ENCODE data around the gene IER5.

IER5 gene

DNA sequence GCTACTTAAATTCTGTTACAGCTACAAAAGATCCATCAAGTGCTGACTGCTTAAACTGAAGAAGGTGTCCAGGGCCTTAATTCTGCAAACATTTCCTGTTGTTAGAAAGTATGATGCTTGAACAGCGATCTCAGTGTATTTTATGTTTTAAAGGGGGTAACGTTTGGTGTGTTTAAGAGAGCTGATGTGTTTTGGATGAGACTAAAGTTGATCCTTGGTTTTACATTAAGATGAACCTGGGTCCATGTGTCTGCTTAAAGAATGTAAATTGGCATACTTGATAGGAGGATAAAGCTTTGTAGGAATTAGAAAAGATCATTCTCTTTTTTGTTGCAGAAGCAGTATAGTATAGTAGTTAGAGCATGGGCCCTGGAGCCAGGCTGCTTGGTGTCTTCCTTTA lies 3.6 kb downstream of the IER5 start:
- POLR2A ChIA-PET = interaction anchor here (0.8 to 6.6 kb wide), 7 partner anchors 8 to 70 kb away, joined by 3 to 163 read pairs (median 5); partner anchors contain the start of gene STX6
- Histone ChIP-seq H3K4me1 (ENCODE audit: control insufficient read depth, insufficient read depth, low read length) (peaks cover 18% of the 10 kb centered on the region), H3K36me3 (ENCODE audit: control insufficient read depth in 2 of 2, insufficient read depth in 1 of 2, low read length in 2 of 2) (peaks cover 0 to 37% of the 10 kb centered on the region in 2 experiments; a peak in 2 of 3 replicates), H3K4me3 (ENCODE audit: low read depth, low read length) (peak overlapping the region; percentile 96), H3K27ac (ENCODE audit: extremely low read depth, low read depth, low read length) (no peak overlapping the region), H3K9me3 (ENCODE audit: control insufficient read depth, insufficient read depth, low read depth, low read length) (no peaks in the 10 kb centered on the region)
- CTCF ChIA-PET = interaction anchor here (0.5 to 3.9 kb wide), 7 partner anchors 9 to 210 kb away, joined by 3 to 36 read pairs (median 4); no protein-coding TSS in a partner anchor
- TF ChIP-seq ZFP69B (tag by site-specific recombination; IDR thresholded peaks at IDR 0.05) = 0 out of 2 replicates have a peak, but pooled peaks have one; percentile 53
- TF ChIP-seq, protein P1, sequence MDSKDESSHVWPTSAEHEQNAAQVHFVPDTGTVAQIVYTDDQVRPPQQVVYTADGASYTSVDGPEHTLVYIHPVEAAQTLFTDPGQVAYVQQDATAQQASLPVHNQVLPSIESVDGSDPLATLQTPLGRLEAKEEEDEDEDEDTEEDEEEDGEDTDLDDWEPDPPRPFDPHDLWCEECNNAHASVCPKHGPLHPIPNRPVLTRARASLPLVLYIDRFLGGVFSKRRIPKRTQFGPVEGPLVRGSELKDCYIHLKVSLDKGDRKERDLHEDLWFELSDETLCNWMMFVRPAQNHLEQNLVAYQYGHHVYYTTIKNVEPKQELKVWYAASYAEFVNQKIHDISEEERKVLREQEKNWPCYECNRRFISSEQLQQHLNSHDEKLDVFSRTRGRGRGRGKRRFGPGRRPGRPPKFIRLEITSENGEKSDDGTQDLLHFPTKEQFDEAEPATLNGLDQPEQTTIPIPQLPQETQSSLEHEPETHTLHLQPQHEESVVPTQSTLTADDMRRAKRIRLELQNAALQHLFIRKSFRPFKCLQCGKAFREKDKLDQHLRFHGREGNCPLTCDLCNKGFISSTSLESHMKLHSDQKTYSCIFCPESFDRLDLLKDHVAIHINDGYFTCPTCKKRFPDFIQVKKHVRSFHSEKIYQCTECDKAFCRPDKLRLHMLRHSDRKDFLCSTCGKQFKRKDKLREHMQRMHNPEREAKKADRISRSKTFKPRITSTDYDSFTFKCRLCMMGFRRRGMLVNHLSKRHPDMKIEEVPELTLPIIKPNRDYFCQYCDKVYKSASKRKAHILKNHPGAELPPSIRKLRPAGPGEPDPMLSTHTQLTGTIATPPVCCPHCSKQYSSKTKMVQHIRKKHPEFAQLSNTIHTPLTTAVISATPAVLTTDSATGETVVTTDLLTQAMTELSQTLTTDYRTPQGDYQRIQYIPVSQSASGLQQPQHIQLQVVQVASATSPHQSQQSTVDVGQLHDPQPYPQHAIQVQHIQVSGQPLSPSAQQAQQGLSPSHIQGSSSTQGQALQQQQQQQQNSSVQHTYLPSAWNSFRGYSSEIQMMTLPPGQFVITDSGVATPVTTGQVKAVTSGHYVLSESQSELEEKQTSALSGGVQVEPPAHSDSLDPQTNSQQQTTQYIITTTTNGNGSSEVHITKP (tag by site-specific recombination; IDR thresholded peaks at IDR 0.05) = 0 out of 2 replicates have a peak, but pooled peaks have one; percentile 11
- TF ChIP-seq ZNF302 (tag by site-specific recombination; IDR thresholded peaks at IDR 0.05; ENCODE audit: low read depth) = no peak
- TF ChIP-seq, protein P2, sequence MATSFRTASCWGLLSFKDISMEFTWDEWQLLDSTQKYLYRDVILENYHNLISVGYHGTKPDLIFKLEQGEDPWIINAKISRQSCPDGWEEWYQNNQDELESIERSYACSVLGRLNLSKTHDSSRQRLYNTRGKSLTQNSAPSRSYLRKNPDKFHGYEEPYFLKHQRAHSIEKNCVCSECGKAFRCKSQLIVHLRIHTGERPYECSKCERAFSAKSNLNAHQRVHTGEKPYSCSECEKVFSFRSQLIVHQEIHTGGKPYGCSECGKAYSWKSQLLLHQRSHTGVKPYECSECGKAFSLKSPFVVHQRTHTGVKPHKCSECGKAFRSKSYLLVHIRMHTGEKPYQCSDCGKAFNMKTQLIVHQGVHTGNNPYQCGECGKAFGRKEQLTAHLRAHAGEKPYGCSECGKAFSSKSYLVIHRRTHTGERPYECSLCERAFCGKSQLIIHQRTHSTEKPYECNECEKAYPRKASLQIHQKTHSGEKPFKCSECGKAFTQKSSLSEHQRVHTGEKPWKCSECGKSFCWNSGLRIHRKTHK (tag by site-specific recombination; IDR thresholded peaks at IDR 0.05) = no peak
- TF ChIP-seq, protein P3, sequence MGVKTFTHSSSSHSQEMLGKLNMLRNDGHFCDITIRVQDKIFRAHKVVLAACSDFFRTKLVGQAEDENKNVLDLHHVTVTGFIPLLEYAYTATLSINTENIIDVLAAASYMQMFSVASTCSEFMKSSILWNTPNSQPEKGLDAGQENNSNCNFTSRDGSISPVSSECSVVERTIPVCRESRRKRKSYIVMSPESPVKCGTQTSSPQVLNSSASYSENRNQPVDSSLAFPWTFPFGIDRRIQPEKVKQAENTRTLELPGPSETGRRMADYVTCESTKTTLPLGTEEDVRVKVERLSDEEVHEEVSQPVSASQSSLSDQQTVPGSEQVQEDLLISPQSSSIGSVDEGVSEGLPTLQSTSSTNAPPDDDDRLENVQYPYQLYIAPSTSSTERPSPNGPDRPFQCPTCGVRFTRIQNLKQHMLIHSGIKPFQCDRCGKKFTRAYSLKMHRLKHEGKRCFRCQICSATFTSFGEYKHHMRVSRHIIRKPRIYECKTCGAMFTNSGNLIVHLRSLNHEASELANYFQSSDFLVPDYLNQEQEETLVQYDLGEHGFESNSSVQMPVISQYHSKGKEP (tag by site-specific recombination; IDR thresholded peaks at IDR 0.05) = no peak
- TF ChIP-seq ZNF629 (tag by site-specific recombination; IDR thresholded peaks at IDR 0.05) = no peak
- TF ChIP-seq RBAK (tag by site-specific recombination; IDR thresholded peaks at IDR 0.05) = no peak
- no peak for TF ChIP-seq ZNF354C (tag by site-specific recombination; IDR thresholded peaks at IDR 0.05; ENCODE audit: borderline replicate concordance, low read depth)
- no peak for TF ChIP-seq ZNF214 (tag by site-specific recombination; IDR thresholded peaks at IDR 0.05; ENCODE audit: borderline replicate concordance)
- TF ChIP-seq ZNF16 (tag by site-specific recombination; IDR thresholded peaks at IDR 0.05; ENCODE audit: low read depth) = no peak
- TF ChIP-seq, protein P4, sequence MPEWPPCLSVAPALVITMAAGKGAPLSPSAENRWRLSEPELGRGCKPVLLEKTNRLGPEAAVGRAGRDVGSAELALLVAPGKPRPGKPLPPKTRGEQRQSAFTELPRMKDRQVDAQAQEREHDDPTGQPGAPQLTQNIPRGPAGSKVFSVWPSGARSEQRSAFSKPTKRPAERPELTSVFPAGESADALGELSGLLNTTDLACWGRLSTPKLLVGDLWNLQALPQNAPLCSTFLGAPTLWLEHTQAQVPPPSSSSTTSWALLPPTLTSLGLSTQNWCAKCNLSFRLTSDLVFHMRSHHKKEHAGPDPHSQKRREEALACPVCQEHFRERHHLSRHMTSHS (tag by site-specific recombination; IDR thresholded peaks at IDR 0.05) = no peak
- TF ChIP-seq, protein P5, sequence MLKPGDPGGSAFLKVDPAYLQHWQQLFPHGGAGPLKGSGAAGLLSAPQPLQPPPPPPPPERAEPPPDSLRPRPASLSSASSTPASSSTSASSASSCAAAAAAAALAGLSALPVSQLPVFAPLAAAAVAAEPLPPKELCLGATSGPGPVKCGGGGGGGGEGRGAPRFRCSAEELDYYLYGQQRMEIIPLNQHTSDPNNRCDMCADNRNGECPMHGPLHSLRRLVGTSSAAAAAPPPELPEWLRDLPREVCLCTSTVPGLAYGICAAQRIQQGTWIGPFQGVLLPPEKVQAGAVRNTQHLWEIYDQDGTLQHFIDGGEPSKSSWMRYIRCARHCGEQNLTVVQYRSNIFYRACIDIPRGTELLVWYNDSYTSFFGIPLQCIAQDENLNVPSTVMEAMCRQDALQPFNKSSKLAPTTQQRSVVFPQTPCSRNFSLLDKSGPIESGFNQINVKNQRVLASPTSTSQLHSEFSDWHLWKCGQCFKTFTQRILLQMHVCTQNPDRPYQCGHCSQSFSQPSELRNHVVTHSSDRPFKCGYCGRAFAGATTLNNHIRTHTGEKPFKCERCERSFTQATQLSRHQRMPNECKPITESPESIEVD (tag by site-specific recombination; IDR thresholded peaks at IDR 0.05) = no peak
- no peak for TF ChIP-seq ZNF10 (tag by site-specific recombination; IDR thresholded peaks at IDR 0.05)
- TF ChIP-seq, protein P6, sequence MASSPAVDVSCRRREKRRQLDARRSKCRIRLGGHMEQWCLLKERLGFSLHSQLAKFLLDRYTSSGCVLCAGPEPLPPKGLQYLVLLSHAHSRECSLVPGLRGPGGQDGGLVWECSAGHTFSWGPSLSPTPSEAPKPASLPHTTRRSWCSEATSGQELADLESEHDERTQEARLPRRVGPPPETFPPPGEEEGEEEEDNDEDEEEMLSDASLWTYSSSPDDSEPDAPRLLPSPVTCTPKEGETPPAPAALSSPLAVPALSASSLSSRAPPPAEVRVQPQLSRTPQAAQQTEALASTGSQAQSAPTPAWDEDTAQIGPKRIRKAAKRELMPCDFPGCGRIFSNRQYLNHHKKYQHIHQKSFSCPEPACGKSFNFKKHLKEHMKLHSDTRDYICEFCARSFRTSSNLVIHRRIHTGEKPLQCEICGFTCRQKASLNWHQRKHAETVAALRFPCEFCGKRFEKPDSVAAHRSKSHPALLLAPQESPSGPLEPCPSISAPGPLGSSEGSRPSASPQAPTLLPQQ (tag by site-specific recombination; IDR thresholded peaks at IDR 0.05) = peak; percentile 78; the same call in 1 of the 2 replicates

All from HEK293 (cell line).